K562 (cell line): ENCODE results near the gene EPB41L4B. TPM values are rescaled to one million over a fixed set of nuclear protein-coding genes. Genes with fewer than 3 reads are reported as not detected.

Experiments
- ATAC-seq: fragments of 200-7000 bp; cut with Tn5 transposase; 3 replicates; pipeline ENCODE4 v1.9.1; 2020; ENCODE audit warnings: moderate library complexity
- BruUV-seq: library from RNA; stranded (reverse); fragments of 400-500 nt; replicated peaks from 2 replicates; lab custom pipeline; 2021; lab: Mats Ljungman, UMichigan
- CTCF ChIA-PET: fragments of 300-600 bp; formaldehyde crosslinking; extraction: SDS; loops from one replicate; lab custom pipeline; 2021; ENCODE audit warnings: low intra/inter-chr PET ratio; lab: Yijun Ruan, JAX
- POLR2A ChIA-PET: fragments of 300-600, 350-650 bp; sonication (Branson Sonifier 250); formaldehyde crosslinking; extraction: SDS; loops from one replicate; lab custom pipeline; 2021; ENCODE audit warnings: antibody characterized with exemption, inconsistent platforms; lab: Yijun Ruan, JAX
- DNase-seq, 4 experiments: peaks; one replicate each; pipeline versions ENCODE4 v3.0.0 to v3.0.0-alpha.2; 2011 to 2018; ENCODE audit warnings: low spot score in 3 of 4, mixed read lengths in 3 of 4; ENCODE audit errors: extremely low read depth in 1 of 4
- FAIRE-seq: peaks from 2 replicates; lab custom pipeline; 2011; peaks lifted over from hg19 to GRCh38; lab: Jason Lieb, UNC
- H2AFZ ChIP-seq: 2 replicates; pipeline ENCODE4 v1.6.0; 2011; ENCODE audit warnings: low read depth, low read length, control low read depth, inconsistent platforms
- H3K27ac ChIP-seq: fragments of 200-600 bp; 3 replicates; pipeline ENCODE4 v1.8.0; 2011; ENCODE audit warnings: low read depth, mild to moderate bottlenecking, control low read depth, inconsistent platforms, low read length, moderate library complexity, mixed read lengths; ENCODE audit errors: extremely low read depth
- H3K27me3 ChIP-seq, 2 experiments: fragments of 300-600 bp in 1 of 2; 2 replicates in 1 of 2; 3 replicates in 1 of 2; pipeline versions ENCODE4 v1.6.0 to v1.8.0; 2011; ENCODE audit warnings: inconsistent platforms in 2 of 2, low read length in 2 of 2, mild to moderate bottlenecking in 1 of 2, mixed read lengths in 1 of 2, moderate library complexity in 1 of 2; ENCODE audit not compliant: control insufficient read depth in 2 of 2, insufficient read depth in 2 of 2
- H3K36me3 ChIP-seq: fragments of 300-600 bp; 3 replicates; pipeline ENCODE4 v1.8.0; 2011; ENCODE audit warnings: mild to moderate bottlenecking, low read length, inconsistent platforms; ENCODE audit not compliant: control insufficient read depth, insufficient read depth
- H3K4me1 ChIP-seq, 2 experiments: fragments of 200-600 bp in 1 of 2; replicated peaks in 1 of 2; 2 replicates in 1 of 2; 3 replicates in 1 of 2; pipeline versions ENCODE4 v1.5.1 to v1.8.0; 2011; ENCODE audit warnings: inconsistent platforms in 2 of 2, low read length in 2 of 2, mild to moderate bottlenecking in 1 of 2, mixed read lengths in 1 of 2, moderate library complexity in 1 of 2; ENCODE audit not compliant: control insufficient read depth in 2 of 2, insufficient read depth in 2 of 2
- H3K4me2 ChIP-seq: 2 replicates; pipeline ENCODE4 v1.6.1; 2011; ENCODE audit warnings: low read length, control low read depth, inconsistent platforms, mixed read lengths; ENCODE audit not compliant: insufficient read depth
- H3K4me3 ChIP-seq: fragments of 200-600 bp; sonication (generic), shearing (Covaris generic); 2 replicates; pipeline ENCODE4 v1.5.1; 2016; ENCODE audit warnings: control low read depth, inconsistent platforms
- H3K79me2 ChIP-seq: fragments of 200-600 bp; 3 replicates; pipeline ENCODE4 v1.8.0; 2011; ENCODE audit warnings: low read length, inconsistent platforms; ENCODE audit not compliant: control insufficient read depth, insufficient read depth
- H3K9ac ChIP-seq, 2 experiments: 2 replicates each; pipeline versions ENCODE4 v1.6.0 to v1.6.1; 2011; ENCODE audit warnings: low read depth in 2 of 2, low read length in 2 of 2, control low read depth in 1 of 2, inconsistent platforms in 1 of 2, mild to moderate bottlenecking in 1 of 2, mixed read lengths in 1 of 2; ENCODE audit not compliant: insufficient read depth in 1 of 2
- H3K9me1 ChIP-seq: one replicate; pipeline ENCODE4 v1.6.0; 2011; ENCODE audit warnings: inconsistent platforms, mild to moderate bottlenecking, low read length, moderate library complexity; ENCODE audit not compliant: control insufficient read depth, insufficient read depth
- H3K9me3 ChIP-seq: replicated peaks from 2 replicates; pipeline ENCODE4 v1.5.1; 2011; ENCODE audit warnings: low read depth, low read length, inconsistent platforms; ENCODE audit not compliant: control insufficient read depth, insufficient read depth
- H4K20me1 ChIP-seq: replicated peaks from 2 replicates; pipeline ENCODE4 v1.6.1; 2011; ENCODE audit warnings: low read length, inconsistent platforms, mixed read lengths; ENCODE audit not compliant: control insufficient read depth, insufficient read depth
- RHOXF2B ChIP-seq: fragments of 250-450 bp; sonication (Bioruptor Pico); conservative IDR thresholded peaks from 2 replicates; pipeline ENCODE4 v1.5.1; 2021
- SRSF3 ChIP-seq: fragments of 200-400 bp; formaldehyde crosslinking; IDR thresholded peaks from 2 replicates; pipeline ENCODE4 v1.6.1; 2016; ENCODE audit warnings: mild to moderate bottlenecking, low read length, moderate library complexity; ENCODE audit not compliant: insufficient read depth
- SRSF7 ChIP-seq: fragments of 200-400 bp; formaldehyde crosslinking; optimal IDR thresholded peaks from 2 replicates; pipeline ENCODE3; 2017; ENCODE audit warnings: mild to moderate bottlenecking, low read depth, low read length
- XRCC3 ChIP-seq: fragments of 450-650 bp; IDR thresholded peaks from 2 replicates; pipeline ENCODE4 v1.6.1; 2017; ENCODE audit warnings: mild to moderate bottlenecking, moderate library complexity
- ZNF12 ChIP-seq: sonication (generic); formaldehyde crosslinking; IDR thresholded peaks from 2 replicates; pipeline ENCODE4 v1.4.0; 2020; ENCODE audit warnings: mild to moderate bottlenecking, missing genetic modification reagents
- ZNF232 ChIP-seq: sonication (generic); formaldehyde crosslinking; IDR thresholded peaks from 2 replicates; pipeline ENCODE4 v1.8.0; 2022; ENCODE audit warnings: mild to moderate bottlenecking, missing genetic modification reagents
- ZNF239 ChIP-seq: fragments of 250-450 bp; sonication (Bioruptor Pico); IDR thresholded peaks from 2 replicates; pipeline ENCODE4 v1.4.0; 2020; ENCODE audit warnings: mild to moderate bottlenecking
- ZNF316 ChIP-seq: fragments of 450-650 bp; IDR thresholded peaks from 2 replicates; pipeline ENCODE4 v1.6.1; 2016
- ZNF408 ChIP-seq: fragments of 250-450 bp; sonication (Bioruptor Pico); IDR thresholded peaks from 2 replicates; pipeline ENCODE4 v1.4.0; 2020; ENCODE audit warnings: low read depth, mild to moderate bottlenecking, moderate library complexity
- ZNF57 ChIP-seq: fragments of 450-650 bp; formaldehyde crosslinking; IDR thresholded peaks from 2 replicates; pipeline ENCODE4 v1.4.0; 2020; ENCODE audit warnings: mild to moderate bottlenecking, moderate library complexity
- WGBS: fragments of 100-300 bp; shearing (Covaris generic); methylation state at CpG from one replicate; pipeline ENCODE4 v1.1.6; 2016; ENCODE audit warnings: low coverage, mixed read lengths; ENCODE audit not compliant: insufficient coverage; ENCODE audit errors: missing lambda C conversion rate; 5-methylcytosine and 5-hydroxymethylcytosine counted together
- in situ Hi-C: fragments of 300-500 bp; cut with MboI; formaldehyde crosslinking; loops from 4 replicates; pipeline ENCODE4 v1.15.0; 2018; ENCODE audit warnings: inconsistent platforms, mixed read lengths
- intact Hi-C: fragments of 100-400 bp; cut with micrococcal nuclease; formaldehyde crosslinking; loops from 2 replicates; pipeline ENCODE4 v1.14.2; 2022
- polyA plus RNA-seq, 8 experiments: library from polyadenylated mRNA; depleted of rRNA in 4 of 8; stranded (reverse) in 5 of 8; unstranded in 3 of 8; fragments of >200 nt; fragmentation: Nextera tagmentation in 2 of 8; fragmentation: Illumina TruSeq in 1 of 8; extraction: Ambion mirVana in 2 of 8; extraction: Trizol in 1 of 8; gene quantifications; 2 replicates each; pipeline versions ENCODE4 v1.2.1 to v1.2.3, GENCODE V29; 2011 to 2014; ENCODE audit warnings: inconsistent platforms in 1 of 8, missing spikeins in 1 of 8
- total RNA-seq, 7 experiments: library from RNA; depleted of rRNA in 6 of 7; stranded (reverse); fragments of >200 nt in 6 of 7; fragmentation: Illumina TruSeq in 2 of 7; extraction: Trizol in 2 of 7; gene quantifications; 2 replicates each; pipeline versions ENCODE4 v1.2.1 to v1.2.3, GENCODE V29; 2011 to 2021; ENCODE audit warnings: low replicate concordance in 1 of 7
- TF ChIP-seq, protein P1 (sequence below): fragments of 450-650 bp; IDR thresholded peaks from 2 replicates; pipeline ENCODE4 v1.6.1; 2016; ENCODE audit warnings: antibody characterized with exemption
- TF ChIP-seq, protein P2 (sequence below): fragments of 450-650 bp; IDR thresholded peaks from 2 replicates; pipeline ENCODE4 v1.6.1; 2017; ENCODE audit warnings: mild to moderate bottlenecking, moderate library complexity
- TF ChIP-seq, protein P3 (sequence below): fragments of 250-450 bp; sonication (Bioruptor Pico); IDR thresholded peaks from 2 replicates; pipeline ENCODE4 v1.5.0; 2021; ENCODE audit warnings: mild to moderate bottlenecking, moderate library complexity

The EPB41L4B gene
- total and polyA plus RNA-seq, 9 of the 15 experiments (the other 6 are each of a cell fraction or from before 2014, with no cell fraction given) = 0.09 to 0.38 (median 0.21) TPM

DNA sequence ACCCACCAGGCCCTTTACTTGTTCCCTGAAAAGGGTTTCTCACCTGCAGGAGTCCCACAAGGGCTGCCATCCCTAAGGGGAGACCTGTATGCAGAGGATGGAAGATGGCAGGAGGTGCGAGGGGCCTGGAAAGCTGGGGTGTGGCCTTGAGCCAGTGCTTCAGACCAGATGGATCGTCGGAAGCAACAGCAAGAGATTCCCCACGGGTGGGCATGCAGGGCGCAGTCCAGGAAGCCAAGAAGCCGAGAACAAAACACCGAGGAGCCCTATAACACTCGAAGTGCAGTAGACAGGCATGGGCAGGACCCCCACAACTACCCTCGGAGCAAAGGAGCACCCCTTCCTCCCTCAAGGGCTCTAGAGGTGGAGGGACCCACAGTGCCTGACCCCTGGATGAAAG is 129.1 kb downstream of the EPB41L4B start (continued):
- TF ChIP-seq ZNF12 (no peak), XRCC3 (no peak)

DNA sequence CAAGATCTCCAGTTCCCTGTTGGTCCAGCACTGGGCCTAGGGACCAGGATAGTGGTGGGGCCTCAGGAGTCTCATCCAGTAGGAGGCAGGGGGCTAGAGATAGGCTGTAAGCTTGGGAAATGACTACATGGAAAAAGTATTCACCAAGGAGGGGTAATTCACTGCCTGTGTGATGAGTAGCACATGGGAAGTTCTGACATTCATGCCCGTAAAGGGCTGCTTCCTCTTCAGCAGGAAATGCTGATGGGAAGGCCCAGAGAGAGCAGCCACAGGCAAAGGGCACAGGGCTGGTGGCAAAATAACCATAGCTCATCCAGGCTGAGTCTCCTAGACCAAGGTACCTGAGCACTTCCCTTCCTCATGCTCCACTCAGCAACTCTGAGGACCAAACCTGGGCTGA is 130.7 kb downstream of the EPB41L4B start:
- ATAC-seq (no peak), DNase-seq (no peak), FAIRE-seq (no peak)
- Histone ChIP-seq H3K9ac (no peak overlapping the region), H3K9me3 (no peaks in the 10 kb centered on the region), H2AFZ (no peak overlapping the region), H3K4me3 (no peak overlapping the region), H3K27me3 (peaks cover 3 to 4% of the 10 kb centered on the region in 2 experiments; a peak in 3 of 5 replicates), H3K27ac (no peak overlapping the region), H3K79me2 (no peaks in the 10 kb centered on the region), H3K4me2 (no peak overlapping the region), H3K4me1 (no peaks in the 10 kb centered on the region), H4K20me1 (no peaks in the 10 kb centered on the region), H3K36me3 (no peaks in the 10 kb centered on the region), H3K9me1 (no peaks in the 10 kb centered on the region)
- in situ Hi-C loops = no loop called here
- ChIA-PET CTCF (no interaction called here), POLR2A (interaction anchor here (1.1 kb wide), 1 partner anchor 15 kb away, joined by 3 read pairs; no protein-coding TSS in a partner anchor)
- TF ChIP-seq ZNF408 = no peak
- TF ChIP-seq ZNF232 (CRISPR knock-in tag) = no peak
- no peak for TF ChIP-seq ZNF239
- TF ChIP-seq, protein P1, sequence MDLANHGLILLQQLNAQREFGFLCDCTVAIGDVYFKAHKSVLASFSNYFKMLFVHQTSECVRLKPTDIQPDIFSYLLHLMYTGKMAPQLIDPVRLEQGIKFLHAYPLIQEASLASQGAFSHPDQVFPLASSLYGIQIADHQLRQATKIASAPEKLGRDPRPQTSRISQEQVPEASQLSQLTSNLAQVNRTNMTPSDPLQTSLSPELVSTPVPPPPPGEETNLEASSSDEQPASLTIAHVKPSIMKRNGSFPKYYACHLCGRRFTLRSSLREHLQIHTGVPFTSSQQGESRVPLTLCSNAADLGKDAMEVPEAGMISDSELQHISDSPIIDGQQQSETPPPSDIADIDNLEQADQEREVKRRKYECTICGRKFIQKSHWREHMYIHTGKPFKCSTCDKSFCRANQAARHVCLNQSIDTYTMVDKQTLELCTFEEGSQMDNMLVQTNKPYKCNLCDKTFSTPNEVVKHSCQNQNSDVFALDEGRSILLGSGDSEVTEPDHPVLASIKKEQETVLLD = no peak
- TF ChIP-seq SRSF3 = no peak
- TF ChIP-seq, protein P2, sequence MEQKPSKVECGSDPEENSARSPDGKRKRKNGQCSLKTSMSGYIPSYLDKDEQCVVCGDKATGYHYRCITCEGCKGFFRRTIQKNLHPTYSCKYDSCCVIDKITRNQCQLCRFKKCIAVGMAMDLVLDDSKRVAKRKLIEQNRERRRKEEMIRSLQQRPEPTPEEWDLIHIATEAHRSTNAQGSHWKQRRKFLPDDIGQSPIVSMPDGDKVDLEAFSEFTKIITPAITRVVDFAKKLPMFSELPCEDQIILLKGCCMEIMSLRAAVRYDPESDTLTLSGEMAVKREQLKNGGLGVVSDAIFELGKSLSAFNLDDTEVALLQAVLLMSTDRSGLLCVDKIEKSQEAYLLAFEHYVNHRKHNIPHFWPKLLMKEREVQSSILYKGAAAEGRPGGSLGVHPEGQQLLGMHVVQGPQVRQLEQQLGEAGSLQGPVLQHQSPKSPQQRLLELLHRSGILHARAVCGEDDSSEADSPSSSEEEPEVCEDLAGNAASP = no peak
- no peak for TF ChIP-seq ZNF57 (CRISPR knock-in tag)
- no peak for TF ChIP-seq ZNF316
- TF ChIP-seq, protein P3, sequence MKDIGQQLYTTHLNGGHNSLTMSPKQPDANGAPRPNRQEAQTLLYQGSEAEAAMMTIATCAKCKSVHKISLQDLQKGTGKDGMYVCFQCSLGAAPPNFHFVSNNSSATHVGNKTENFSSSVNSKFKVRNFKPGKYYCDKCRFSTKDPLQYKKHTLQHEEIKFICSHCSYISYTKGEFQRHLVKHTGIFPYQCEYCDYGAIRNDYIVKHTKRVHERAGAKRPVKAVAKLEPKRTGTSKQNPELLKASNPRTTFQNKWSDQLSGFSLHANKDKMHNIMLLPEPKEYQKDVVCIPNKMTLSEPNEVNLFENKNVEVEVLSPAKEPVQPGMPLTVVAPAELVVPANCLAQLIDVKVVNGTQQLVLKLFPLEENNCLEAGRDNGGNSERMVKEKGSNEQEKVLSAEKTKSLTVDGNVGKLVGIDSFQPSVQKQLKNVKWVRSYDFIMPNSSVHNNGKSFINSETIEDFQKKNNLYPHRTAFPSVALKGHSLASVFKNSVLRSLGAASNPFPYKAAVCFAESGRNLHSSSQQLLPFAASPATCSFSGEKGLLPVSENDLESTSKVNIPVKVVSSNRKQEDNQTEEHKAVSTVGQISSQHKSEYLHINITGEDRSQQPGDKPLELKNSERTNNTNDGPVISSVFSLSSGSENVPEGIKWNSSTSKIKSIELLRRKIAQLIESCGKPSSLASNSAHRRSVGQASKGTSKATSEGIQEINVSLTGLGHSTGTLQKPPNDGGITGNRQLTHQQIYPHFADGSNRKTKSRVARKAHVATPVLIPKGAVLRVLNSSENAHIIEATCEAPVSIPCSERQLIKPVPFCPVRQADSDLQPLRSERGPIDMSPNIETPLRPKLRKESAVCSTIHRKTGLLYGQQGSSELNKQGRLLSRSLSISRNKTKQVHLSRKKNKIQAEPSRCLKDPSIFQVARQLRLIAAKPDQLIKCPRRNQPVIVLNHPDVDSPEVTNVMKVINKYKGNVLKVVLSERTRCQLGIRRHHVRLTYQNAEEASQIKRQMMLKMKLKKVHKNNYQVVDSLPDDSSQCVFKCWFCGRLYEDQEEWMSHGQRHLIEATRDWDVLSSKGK (CRISPR knock-in tag) = no peak
- no peak for TF ChIP-seq SRSF7
- TF ChIP-seq RHOXF2B (CRISPR knock-in tag) = no peak
- intact Hi-C loops = no loop called here
- 42% methylated on average over 1 of the region's 1 CpG for WGBS
- BruUV-seq = no TSS peak
